ENCODE data around the gene CTAGE4.
"Not testable (repeated sequence)": the region's sequence is repeated elsewhere in the genome, so short reads cannot be mapped to it uniquely, and the experiment has no call there.

Gene CTAGE4

DNA sequence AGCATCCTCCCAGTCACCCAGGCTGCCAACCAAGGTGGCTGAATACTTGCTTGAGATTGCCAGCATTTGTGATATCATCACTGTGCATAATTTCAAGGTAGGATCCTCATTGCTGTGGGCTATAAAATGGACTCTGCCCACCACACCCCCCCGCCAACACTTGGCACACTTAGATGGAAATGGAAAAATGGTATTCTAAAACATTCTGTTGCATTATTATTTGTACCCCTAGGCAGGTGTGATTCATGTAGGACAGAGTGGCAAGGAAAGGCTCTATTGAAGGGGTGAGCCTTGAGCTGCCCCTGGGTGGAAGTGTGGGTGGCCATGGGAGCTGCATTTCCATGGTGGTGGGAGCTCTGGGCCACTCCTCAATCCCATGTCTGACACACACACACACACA, 35.3 kb downstream of the CTAGE4 start:
- DNase-seq: not testable (repeated sequence)

DNA sequence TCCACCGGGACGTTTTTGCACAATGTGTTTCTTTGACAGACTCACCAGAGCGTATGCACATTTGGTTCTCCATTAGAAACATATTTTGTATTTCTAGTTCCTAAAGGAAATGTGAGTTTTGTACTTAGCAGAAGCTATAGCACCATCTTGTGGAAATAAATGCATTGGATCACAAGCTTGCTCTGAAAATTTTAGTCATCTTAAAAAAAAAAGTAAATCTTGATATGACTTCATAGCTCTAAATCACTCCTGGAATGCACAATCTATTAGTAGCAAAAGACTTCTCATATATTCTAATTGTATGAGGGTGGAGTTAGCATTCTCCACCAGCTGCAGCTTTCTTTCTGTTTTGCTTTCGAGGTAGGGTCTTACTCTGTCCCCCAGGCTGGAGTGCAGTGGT, 35.9 kb downstream of the CTAGE4 start:
- not testable (repeated sequence) for DNase-seq

DNA sequence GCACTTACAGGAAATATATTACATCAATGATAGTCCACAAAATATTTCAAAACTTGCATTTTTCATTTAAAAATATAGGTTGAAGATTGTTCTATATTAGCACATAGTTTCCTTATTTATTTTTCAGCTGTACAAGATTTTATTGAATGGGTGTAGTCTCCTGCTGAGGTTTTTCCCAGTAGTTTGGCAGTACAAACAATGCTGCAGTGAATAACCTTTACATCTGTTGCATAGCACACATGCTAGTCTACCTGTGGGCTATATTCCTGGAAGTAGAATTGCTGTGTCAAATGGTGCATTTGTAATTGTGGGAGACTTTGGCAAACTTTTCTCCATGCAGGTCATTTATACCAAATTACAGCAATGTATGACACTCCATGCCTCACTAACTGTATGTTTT, 37.3 kb downstream of the CTAGE4 start:
- DNase-seq: not testable (repeated sequence)

DNA sequence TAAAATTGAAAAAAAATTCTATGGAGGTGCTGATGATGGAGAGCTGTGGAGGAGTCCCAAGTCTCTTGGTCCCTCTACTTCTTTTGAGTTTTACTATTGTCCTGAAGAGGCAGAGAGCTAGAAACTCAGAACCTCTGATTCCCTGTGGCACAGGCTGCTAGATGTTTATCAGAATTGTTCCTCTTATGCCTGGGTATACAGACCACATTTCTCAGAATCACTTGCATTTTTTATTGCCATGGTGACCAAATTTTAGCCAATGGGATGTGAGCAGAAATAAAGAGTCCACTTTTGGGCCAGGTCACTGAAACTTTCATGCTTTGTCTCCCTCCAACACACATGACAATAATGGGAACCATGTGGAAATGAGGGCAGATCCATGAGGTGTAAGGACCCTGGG, 40.4 kb downstream of the CTAGE4 start:
- not testable (repeated sequence) for DNase-seq

DNA sequence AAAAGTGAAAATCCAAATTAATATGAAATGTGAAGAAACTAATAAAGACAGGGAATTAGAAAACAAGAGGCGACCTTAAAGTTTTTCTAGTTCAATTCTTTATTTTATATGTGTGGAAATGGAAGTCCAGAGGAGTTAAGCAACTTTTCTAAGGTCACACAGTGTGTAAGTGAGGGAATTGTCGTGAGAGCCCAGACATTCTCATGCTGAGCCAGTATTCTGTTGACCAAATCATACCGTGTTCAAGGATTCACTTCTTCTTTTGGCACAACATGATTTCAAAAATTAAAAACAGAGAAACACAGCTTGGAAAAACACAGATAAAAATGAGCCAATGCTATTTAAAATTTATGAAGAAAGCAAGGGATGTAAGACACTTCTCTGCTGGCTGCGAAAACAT, 43.6 kb downstream of the CTAGE4 start:
- DNase-seq: not testable (repeated sequence)

DNA sequence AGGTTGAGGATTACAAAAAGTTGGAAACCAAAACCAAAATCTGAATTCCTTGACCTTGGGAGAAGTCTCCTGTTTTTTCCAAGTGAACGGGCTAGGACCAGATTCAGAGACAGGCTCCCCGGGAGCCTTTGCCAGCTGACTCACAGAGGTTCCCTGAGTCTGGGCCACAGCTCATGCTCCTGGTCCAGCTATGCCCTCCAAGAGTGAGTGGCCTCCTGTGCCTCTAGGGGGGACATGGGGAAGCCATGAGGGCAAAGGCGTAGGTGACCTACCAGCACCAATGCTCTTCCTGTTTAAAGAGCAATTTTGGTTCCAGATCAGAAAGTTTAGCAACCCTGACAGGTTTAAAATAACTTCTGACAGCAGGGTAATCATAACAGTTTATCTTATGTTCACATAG, 45.5 kb downstream of the CTAGE4 start:
- not testable (repeated sequence) for DNase-seq

DNA sequence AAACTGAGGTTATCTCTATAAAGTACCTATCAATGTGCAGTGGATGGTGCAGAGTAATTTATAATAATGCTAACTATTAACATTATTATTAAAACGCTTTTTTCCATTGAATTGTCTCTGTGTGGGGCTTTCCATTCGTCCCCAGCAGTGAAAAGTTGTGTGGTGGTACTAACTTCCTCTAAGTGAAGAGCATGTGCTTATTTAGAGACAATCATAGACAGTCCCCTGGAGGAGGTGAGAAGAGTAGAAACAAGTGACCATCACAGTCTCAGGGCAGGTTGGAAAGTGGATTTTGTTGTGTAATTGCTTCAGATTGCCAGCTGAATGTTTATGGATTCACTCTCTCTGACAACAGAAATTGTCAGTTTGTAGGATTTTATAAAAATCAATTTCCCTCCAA, 47.8 kb downstream of the CTAGE4 start:
- DNase-seq: not testable (repeated sequence)

DNA sequence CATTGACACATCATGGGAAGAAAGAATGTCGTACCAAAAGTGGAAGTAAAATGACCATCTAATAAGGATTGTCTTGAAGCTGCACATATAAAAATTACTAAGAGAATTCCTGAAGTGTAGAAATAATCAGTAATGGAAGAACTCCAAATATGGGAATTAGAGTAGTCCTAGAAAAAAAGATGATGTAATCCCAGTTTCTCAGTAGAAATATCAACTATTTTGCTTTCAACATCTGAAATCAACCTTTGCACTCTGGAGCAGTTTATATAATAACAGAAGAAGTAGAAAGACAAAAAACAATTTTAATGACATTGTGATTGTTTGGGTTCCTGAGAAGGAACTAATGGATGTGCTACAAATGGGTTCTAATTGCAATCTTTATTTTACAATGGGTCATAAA, 49.8 kb downstream of the CTAGE4 start:
- DNase-seq: not testable (repeated sequence)

All from CD4-positive, alpha-beta T cell treated with Interleukin-12 subunit alpha and Interleukin-12 subunit beta, for 1 hour (primary cell).